ENCODE measurements around the gene KCNA2.

The KCNA2 gene

DNA sequence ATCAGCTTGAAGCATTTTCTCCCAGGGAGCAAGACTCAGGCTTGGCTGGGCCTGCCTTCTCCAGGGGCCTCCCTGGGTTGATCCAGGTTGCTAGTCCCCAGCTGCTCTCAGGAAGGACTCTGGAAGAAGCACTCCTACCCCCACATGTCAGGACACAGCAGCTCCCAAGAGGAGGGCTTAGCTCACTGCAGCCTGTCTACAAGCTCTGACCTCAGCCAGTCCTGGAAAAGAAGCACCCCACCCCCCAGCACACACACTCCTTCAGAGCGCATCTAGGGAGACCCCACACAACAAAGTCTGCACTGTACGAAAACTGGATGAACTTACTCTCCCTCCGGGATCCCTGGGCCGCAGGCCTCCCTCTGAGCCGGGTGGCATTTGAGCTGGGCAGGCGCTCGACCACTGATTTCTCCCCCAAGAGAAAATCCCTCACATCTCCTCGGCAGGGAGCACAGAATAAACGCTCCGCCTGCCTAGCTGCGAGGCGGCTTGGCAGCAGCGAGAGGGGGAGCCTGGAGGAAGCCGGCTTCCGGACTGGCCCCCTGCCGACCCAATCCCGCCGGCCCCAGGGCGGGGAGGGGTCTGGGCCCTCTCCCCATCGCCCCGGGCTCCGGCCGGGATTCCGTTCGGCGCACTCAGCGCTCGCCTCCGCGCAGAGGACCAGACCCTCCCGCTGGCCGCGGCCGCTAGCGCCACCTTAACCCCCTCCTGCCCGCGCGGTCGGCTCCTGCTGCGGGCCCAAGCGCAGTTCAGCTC, at the start of gene KCNA2:
KCNA2 (minus strand) TSS at position 458 of the 756 bp plus-strand sequence. CDS start 1,576 bp downstream, outside the sequence.
- peak; percentile 85 for DNase-seq (ENCODE audit: low spot score)

- DNase-seq (ENCODE audit: low spot score): no peak
Observed at GRCh38 chr1:110650609-110651008, 44.5 kb upstream of the KCNA2 start.

GRCh38 chr1:110648417-110648816, 42.3 kb upstream of the KCNA2 start:
- DNase-seq (ENCODE audit: low spot score): no peak

DNA sequence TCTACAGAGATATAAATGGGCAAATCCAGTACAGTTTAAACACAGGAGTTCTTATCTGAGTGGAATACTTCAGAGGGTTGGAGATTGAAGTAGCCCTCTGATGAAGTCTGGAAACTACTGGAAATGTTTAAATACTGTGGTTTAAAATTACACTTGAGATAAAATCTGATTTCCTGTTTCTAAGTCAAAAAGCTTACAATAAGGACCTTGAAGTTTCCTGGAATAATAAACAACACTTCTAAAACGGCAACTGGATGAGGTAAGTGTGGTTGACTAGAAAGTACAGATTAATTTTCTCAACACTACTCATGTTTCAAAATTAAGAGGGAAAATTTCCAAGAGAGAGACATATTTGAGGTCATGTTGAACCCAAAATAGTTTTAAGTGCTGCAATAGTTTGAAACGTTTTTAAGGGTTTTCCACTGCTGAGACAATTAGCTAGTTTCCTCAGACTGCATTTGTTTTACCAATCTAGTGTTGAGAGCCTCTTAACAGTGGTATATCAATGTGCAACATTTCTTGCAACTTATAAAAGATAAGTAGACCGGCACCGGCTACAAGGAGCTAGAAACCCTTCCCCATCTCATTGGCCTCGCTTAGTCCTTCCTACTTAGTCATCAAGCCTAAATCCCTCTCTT, 41.2 kb upstream of the KCNA2 start:
- no peak for DNase-seq (ENCODE audit: low spot score)

DNA sequence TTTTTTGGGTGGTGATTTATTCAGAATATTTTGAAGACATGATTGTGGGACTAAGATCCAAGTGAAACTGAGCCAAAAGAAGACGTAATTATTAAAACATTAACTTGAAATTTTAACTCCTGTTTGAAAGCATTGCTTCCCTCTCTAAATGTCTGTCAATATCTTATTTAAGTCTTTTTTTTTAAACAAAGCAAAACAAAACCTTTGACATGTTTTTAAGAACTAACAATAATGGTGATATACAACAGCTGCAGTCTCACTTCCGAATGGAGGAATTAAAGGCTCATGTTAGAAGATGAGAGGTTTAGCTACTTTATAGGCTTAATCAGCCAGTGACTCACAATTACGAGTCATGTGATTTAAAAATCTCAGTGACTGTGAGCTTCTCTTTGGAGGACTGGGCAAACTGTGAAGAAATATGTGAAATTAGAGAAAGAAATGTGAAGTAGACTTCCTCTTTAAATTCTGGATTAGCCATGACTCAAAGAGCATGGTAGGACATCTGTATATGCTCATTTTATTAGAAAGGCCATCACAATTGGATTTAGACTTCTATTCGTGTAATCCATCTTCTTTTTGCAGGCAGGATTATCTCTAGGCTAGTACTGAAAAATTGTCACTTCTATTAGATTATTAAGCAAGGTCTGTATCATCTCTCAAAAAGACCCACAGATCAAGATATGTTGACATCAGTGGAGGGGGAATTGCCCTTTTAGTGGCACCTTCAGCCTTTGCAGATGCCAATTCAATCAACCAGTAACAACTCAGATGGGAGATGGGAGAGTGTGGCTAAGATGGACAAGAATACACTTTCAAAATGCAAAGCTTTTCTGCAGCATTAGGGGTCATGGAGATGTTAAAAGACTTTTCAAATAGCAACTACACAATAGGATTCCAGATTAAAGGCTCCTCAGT, 39.9 kb upstream of the KCNA2 start:
- no peak for DNase-seq (ENCODE audit: low spot score)

GRCh38 chr1:110645211-110645610, 39.1 kb upstream of the KCNA2 start:
- DNase-seq (ENCODE audit: low spot score): no peak

GRCh38 chr1:110643879-110644472, 37.8 kb upstream of the KCNA2 start:
- no peak for DNase-seq (ENCODE audit: low spot score)

- no peak for DNase-seq (ENCODE audit: low spot score)
Observed at GRCh38 chr1:110639724-110640386, 33.7 kb upstream of the KCNA2 start.

DNA sequence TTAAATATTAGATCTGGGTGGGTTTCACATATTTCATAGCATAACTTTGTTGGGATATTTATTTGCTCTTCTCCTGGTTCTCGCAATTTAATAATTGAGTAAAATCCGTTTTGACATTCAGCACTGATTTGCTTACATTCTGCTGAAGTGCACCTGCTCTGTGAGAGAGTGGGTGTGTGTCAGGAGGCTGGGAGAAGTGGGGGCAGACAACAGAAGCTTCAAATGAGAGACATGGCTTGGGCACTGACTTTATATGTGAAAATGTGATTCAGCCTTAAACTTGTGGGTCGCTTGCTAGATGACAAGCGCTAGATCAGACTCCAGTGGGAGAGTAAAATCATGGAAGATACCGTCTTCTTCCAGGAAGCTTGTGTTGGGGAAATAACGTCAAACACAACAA, 32.4 kb upstream of the KCNA2 start:
- no peak for DNase-seq (ENCODE audit: low spot score)

DNA sequence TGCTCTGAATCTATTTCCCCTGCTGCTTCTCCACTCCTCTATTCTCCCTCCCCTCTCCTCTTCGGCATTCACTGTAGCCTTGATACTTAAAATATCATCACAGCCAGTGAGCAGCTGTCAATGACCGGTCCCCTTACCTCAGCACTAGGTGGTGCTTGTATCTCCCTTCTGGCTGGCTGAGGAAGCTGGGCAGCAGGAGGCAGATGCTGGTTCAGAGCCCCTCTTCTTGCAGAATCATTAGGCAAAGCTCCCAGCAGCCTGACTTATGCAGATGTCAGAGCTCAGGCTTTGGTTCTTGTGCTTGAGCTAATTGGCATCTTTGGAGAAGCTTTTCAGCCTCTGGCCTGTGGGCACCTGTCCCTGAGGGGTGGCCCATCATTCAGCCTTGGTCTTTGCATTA, 31.9 kb upstream of the KCNA2 start:
- no peak for DNase-seq (ENCODE audit: low spot score)

DNA sequence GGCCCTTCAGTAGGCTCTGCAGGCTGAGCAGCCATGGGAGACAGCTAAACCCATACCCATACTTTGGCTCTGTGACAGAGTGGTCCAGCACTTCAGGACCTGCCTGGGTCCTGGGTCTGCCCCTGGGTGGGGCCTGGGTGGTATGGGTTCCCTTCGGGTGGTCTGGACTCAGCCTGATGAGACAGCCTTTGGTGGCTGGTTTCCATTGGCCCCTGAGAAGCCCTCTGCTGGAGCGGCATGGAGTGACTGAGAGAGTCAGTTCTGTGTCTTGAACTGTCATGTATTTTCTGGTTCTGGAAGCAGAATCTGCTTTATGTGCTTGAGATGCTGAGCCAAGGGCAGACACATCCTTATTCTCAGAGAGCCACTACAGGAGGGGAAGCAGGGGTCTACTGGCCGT, 31.3 kb upstream of the KCNA2 start:
- no peak for DNase-seq (ENCODE audit: low spot score)

DNA sequence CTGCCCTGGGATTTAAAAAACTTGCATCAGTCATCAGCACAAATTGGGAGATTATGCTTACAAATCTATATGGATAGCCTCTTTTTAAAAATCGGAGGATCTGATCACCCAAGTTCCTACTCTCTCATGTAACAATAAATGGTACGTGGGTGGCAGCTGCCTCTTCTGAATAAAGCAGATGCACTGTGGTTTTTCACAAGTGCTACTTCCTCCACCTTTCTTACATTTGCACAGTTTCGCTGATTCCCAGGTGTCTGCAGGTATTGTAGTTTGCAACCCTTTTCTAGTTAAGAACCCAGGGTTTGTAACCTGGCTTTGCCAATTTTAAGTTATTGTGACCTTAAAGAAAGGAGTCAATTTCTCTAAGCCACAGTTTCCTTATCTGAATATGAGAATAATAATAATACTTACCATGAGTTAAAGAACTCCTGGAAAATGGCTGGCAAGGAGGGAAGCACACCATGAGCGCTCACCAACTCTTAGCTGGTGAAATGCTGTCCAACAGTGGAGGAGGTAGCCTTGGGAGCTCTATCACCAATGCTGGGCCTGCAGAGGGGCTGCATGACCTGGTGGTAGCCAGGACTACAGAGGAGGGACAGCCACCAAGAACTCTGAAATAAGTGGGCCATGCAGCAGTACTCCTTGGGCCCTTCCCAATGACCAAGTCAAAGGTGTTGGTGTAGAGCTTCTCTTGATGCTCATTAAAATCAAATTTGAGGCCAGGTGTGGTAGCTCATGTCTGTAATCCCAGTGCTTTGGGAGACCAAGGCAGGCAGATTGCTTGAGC, 30.2 kb upstream of the KCNA2 start:
- no peak for DNase-seq (ENCODE audit: low spot score)

GRCh38 chr1:110635434-110635833, 29.3 kb upstream of the KCNA2 start:
- no peak for DNase-seq (ENCODE audit: low spot score)

GRCh38 chr1:110634455-110635311, 28.5 kb upstream of the KCNA2 start:
- DNase-seq (ENCODE audit: low spot score): no peak

GRCh38 chr1:110634086-110634454, 27.9 kb upstream of the KCNA2 start:
- DNase-seq (ENCODE audit: low spot score): no peak

GRCh38 chr1:110633646-110634030, 27.5 kb upstream of the KCNA2 start:
- DNase-seq (ENCODE audit: low spot score): no peak

GRCh38 chr1:110631836-110632620, 25.9 kb upstream of the KCNA2 start:
- DNase-seq (ENCODE audit: low spot score): no peak

- peak; percentile 88 for DNase-seq (ENCODE audit: low spot score)
Observed at GRCh38 chr1:110630839-110631663, 24.9 kb upstream of the KCNA2 start.

Data from iPS-NIHi11 (cell line).